ENCODE data around the gene GRK3.
"Not testable (repeated sequence)": the region's sequence is repeated elsewhere in the genome, so short reads cannot be mapped to it uniquely, and the experiment has no call there.

The GRK3 gene

GRCh38 chr22:25598609-25599008, 34.1 kb downstream of the GRK3 start:
- Histone ChIP-seq H3K4me3 (ENCODE audit: low read length) (no peak overlapping the region), H3K27me3 (ENCODE audit: insufficient read depth, low read length) (no peaks in the 10 kb centered on the region), H3K9me3 (ENCODE audit: low read length) (no peaks in the 10 kb centered on the region), H3K36me3 (ENCODE audit: insufficient read depth, low read length) (no peaks in the 10 kb centered on the region), H2AFZ (ENCODE audit: low read depth, low read length) (no peak overlapping the region), H3K4me1 (ENCODE audit: insufficient read depth, low read length) (no peaks in the 10 kb centered on the region)

GRCh38 chr22:25602445-25602844, 38.0 kb downstream of the GRK3 start:
- H3K27me3 ChIP-seq (ENCODE audit: insufficient read depth, low read length): no peaks in the 10 kb centered on the region
- no peaks in the 10 kb centered on the region for H3K9me3 ChIP-seq (ENCODE audit: low read length)
- no peak overlapping the region for H2AFZ ChIP-seq (ENCODE audit: low read depth, low read length)
- no peaks in the 10 kb centered on the region for H3K4me1 ChIP-seq (ENCODE audit: insufficient read depth, low read length)
- no peaks in the 10 kb centered on the region for H3K36me3 ChIP-seq (ENCODE audit: insufficient read depth, low read length)
- no peak overlapping the region for H3K4me3 ChIP-seq (ENCODE audit: low read length)

GRCh38 chr22:25602916-25603315, 38.4 kb downstream of the GRK3 start:
- Histone ChIP-seq H3K36me3 (ENCODE audit: insufficient read depth, low read length) (no peaks in the 10 kb centered on the region), H3K4me3 (ENCODE audit: low read length) (no peak overlapping the region), H2AFZ (ENCODE audit: low read depth, low read length) (no peak overlapping the region), H3K4me1 (ENCODE audit: insufficient read depth, low read length) (no peaks in the 10 kb centered on the region), H3K27me3 (ENCODE audit: insufficient read depth, low read length) (no peaks in the 10 kb centered on the region), H3K9me3 (ENCODE audit: low read length) (no peaks in the 10 kb centered on the region)

GRCh38 chr22:25605146-25605545, 40.7 kb downstream of the GRK3 start:
- not testable (repeated sequence) for H3K27me3 ChIP-seq (ENCODE audit: insufficient read depth, low read length); H3K4me1 ChIP-seq (ENCODE audit: insufficient read depth, low read length); H3K36me3 ChIP-seq (ENCODE audit: insufficient read depth, low read length); H3K4me3 ChIP-seq (ENCODE audit: low read length); H3K9me3 ChIP-seq (ENCODE audit: low read length); H2AFZ ChIP-seq (ENCODE audit: low read depth, low read length)

- not testable (repeated sequence) for H3K4me3 ChIP-seq (ENCODE audit: low read length); H3K9me3 ChIP-seq (ENCODE audit: low read length); H2AFZ ChIP-seq (ENCODE audit: low read depth, low read length); H3K36me3 ChIP-seq (ENCODE audit: insufficient read depth, low read length); H3K4me1 ChIP-seq (ENCODE audit: insufficient read depth, low read length); H3K27me3 ChIP-seq (ENCODE audit: insufficient read depth, low read length)
These were observed 41.1 kb downstream of the GRK3 start for GRCh38 chr22:25605565-25605964.

GRCh38 chr22:25611284-25611683, 46.8 kb downstream of the GRK3 start:
- not testable (repeated sequence) for H3K36me3 ChIP-seq (ENCODE audit: insufficient read depth, low read length); H2AFZ ChIP-seq (ENCODE audit: low read depth, low read length); H3K27me3 ChIP-seq (ENCODE audit: insufficient read depth, low read length); H3K4me3 ChIP-seq (ENCODE audit: low read length); H3K9me3 ChIP-seq (ENCODE audit: low read length); H3K4me1 ChIP-seq (ENCODE audit: insufficient read depth, low read length)

GRCh38 chr22:25613131-25613530, 48.7 kb downstream of the GRK3 start:
- H3K27me3 ChIP-seq (ENCODE audit: insufficient read depth, low read length); H2AFZ ChIP-seq (ENCODE audit: low read depth, low read length): not testable (repeated sequence)

GRCh38 chr22:25613558-25613957, 49.1 kb downstream of the GRK3 start:
- H3K4me3 ChIP-seq (ENCODE audit: low read length); H3K27me3 ChIP-seq (ENCODE audit: insufficient read depth, low read length); H3K9me3 ChIP-seq (ENCODE audit: low read length); H3K36me3 ChIP-seq (ENCODE audit: insufficient read depth, low read length); H2AFZ ChIP-seq (ENCODE audit: low read depth, low read length): not testable (repeated sequence)
- H3K4me1 ChIP-seq (ENCODE audit: insufficient read depth, low read length): peaks cover 11% of the 10 kb centered on the region

More at GRCh38 chr22:25613131-25613530, 48.7 kb downstream of the GRK3 start:
- H3K36me3 ChIP-seq (ENCODE audit: insufficient read depth, low read length); H3K4me3 ChIP-seq (ENCODE audit: low read length); H3K9me3 ChIP-seq (ENCODE audit: low read length): not testable (repeated sequence)
- peaks cover 11% of the 10 kb centered on the region for H3K4me1 ChIP-seq (ENCODE audit: insufficient read depth, low read length)

GRCh38 chr22:25614791-25615190, 50.3 kb downstream of the GRK3 start:
- not testable (repeated sequence) for H3K27me3 ChIP-seq (ENCODE audit: insufficient read depth, low read length); H3K9me3 ChIP-seq (ENCODE audit: low read length); H3K36me3 ChIP-seq (ENCODE audit: insufficient read depth, low read length); H2AFZ ChIP-seq (ENCODE audit: low read depth, low read length); H3K4me3 ChIP-seq (ENCODE audit: low read length)
- H3K4me1 ChIP-seq (ENCODE audit: insufficient read depth, low read length): peaks cover 13% of the 10 kb centered on the region

- H3K4me3 ChIP-seq (ENCODE audit: low read length): no peak overlapping the region
- no peaks in the 10 kb centered on the region for H3K27me3 ChIP-seq (ENCODE audit: insufficient read depth, low read length)
- no peaks in the 10 kb centered on the region for H3K9me3 ChIP-seq (ENCODE audit: low read length)
- H2AFZ ChIP-seq (ENCODE audit: low read depth, low read length): no peak overlapping the region
- H3K36me3 ChIP-seq (ENCODE audit: insufficient read depth, low read length): no peaks in the 10 kb centered on the region
- peaks cover 26% of the 10 kb centered on the region for H3K4me1 ChIP-seq (ENCODE audit: insufficient read depth, low read length)
These were observed 57.5 kb downstream of the GRK3 start for GRCh38 chr22:25621986-25622385.

- Histone ChIP-seq H3K27me3 (ENCODE audit: insufficient read depth, low read length) (no peaks in the 10 kb centered on the region), H3K36me3 (ENCODE audit: insufficient read depth, low read length) (no peaks in the 10 kb centered on the region), H2AFZ (ENCODE audit: low read depth, low read length) (no peak overlapping the region), H3K4me1 (ENCODE audit: insufficient read depth, low read length) (peaks cover 25% of the 10 kb centered on the region), H3K4me3 (ENCODE audit: low read length) (no peak overlapping the region), H3K9me3 (ENCODE audit: low read length) (no peaks in the 10 kb centered on the region)
These were observed 58.8 kb downstream of the GRK3 start for GRCh38 chr22:25623310-25623734.

GRCh38 chr22:25623851-25624250, 59.4 kb downstream of the GRK3 start:
- Histone ChIP-seq H3K4me3 (ENCODE audit: low read length) (no peak overlapping the region), H3K9me3 (ENCODE audit: low read length) (no peaks in the 10 kb centered on the region), H3K36me3 (ENCODE audit: insufficient read depth, low read length) (no peaks in the 10 kb centered on the region), H3K27me3 (ENCODE audit: insufficient read depth, low read length) (no peaks in the 10 kb centered on the region), H2AFZ (ENCODE audit: low read depth, low read length) (no peak overlapping the region), H3K4me1 (ENCODE audit: insufficient read depth, low read length) (peaks cover 25% of the 10 kb centered on the region)

GRCh38 chr22:25624476-25624875, 60.0 kb downstream of the GRK3 start:
- no peak overlapping the region for H3K4me3 ChIP-seq (ENCODE audit: low read length)
- no peaks in the 10 kb centered on the region for H3K36me3 ChIP-seq (ENCODE audit: insufficient read depth, low read length)
- H2AFZ ChIP-seq (ENCODE audit: low read depth, low read length): no peak overlapping the region
- H3K9me3 ChIP-seq (ENCODE audit: low read length): no peaks in the 10 kb centered on the region
- peaks cover 25% of the 10 kb centered on the region for H3K4me1 ChIP-seq (ENCODE audit: insufficient read depth, low read length)
- H3K27me3 ChIP-seq (ENCODE audit: insufficient read depth, low read length): no peaks in the 10 kb centered on the region

- H3K4me3 ChIP-seq (ENCODE audit: low read length); H3K36me3 ChIP-seq (ENCODE audit: insufficient read depth, low read length); H3K27me3 ChIP-seq (ENCODE audit: insufficient read depth, low read length); H2AFZ ChIP-seq (ENCODE audit: low read depth, low read length); H3K9me3 ChIP-seq (ENCODE audit: low read length): not testable (repeated sequence)
- peaks cover 25% of the 10 kb centered on the region for H3K4me1 ChIP-seq (ENCODE audit: insufficient read depth, low read length)
These were observed 61.5 kb downstream of the GRK3 start for GRCh38 chr22:25625747-25626623.
